ENCODE results near the gene TRHDE. TPM values are rescaled to one million over a fixed set of nuclear protein-coding genes. Genes with fewer than 3 reads are reported as not detected.

The TRHDE gene
- total RNA-seq, 6 experiments from 2014 or later, result 65.7 to 106 (median 93.3) TPM

DNA sequence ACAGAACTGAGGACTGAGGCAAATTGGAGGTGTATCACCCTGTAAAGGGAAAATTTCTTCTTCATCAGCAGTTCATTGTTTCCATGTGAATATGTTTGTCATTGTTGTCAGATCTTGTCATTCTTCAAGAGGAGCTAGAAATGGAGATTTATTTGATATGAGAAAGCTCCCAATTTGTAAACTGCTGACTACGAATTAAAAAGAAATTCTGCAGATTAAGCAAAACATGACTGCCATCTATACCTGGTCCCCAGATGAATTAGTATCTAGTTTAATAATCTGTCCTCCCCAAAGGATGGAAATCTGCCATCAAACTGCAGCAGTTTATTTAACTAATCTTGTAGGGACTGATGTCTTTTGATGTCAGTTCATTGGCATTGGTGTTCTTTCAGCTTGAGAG lies 162.8 kb downstream of the TRHDE start:
- peaks cover 8% of the 10 kb centered on the region for H3K9me3 Mint-ChIP-seq
- TF ChIP-seq, protein P1, sequence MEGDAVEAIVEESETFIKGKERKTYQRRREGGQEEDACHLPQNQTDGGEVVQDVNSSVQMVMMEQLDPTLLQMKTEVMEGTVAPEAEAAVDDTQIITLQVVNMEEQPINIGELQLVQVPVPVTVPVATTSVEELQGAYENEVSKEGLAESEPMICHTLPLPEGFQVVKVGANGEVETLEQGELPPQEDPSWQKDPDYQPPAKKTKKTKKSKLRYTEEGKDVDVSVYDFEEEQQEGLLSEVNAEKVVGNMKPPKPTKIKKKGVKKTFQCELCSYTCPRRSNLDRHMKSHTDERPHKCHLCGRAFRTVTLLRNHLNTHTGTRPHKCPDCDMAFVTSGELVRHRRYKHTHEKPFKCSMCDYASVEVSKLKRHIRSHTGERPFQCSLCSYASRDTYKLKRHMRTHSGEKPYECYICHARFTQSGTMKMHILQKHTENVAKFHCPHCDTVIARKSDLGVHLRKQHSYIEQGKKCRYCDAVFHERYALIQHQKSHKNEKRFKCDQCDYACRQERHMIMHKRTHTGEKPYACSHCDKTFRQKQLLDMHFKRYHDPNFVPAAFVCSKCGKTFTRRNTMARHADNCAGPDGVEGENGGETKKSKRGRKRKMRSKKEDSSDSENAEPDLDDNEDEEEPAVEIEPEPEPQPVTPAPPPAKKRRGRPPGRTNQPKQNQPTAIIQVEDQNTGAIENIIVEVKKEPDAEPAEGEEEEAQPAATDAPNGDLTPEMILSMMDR (IDR thresholded peaks at IDR 0.05), result no peak
- no peaks in the 10 kb centered on the region; the same call in 1 of the 2 replicates for H3K27me3 Mint-ChIP-seq (ENCODE audit: insufficient read depth)
- H3K4me3 Mint-ChIP-seq, result no peak overlapping the region
- no peak for DNase-seq
- peaks cover 18% of the 10 kb centered on the region for H3K36me3 Mint-ChIP-seq (ENCODE audit: low read depth)
- H3K27ac Mint-ChIP-seq, result no peak overlapping the region
- no peaks in the 10 kb centered on the region for H3K4me1 Mint-ChIP-seq (ENCODE audit: low read depth)

DNA sequence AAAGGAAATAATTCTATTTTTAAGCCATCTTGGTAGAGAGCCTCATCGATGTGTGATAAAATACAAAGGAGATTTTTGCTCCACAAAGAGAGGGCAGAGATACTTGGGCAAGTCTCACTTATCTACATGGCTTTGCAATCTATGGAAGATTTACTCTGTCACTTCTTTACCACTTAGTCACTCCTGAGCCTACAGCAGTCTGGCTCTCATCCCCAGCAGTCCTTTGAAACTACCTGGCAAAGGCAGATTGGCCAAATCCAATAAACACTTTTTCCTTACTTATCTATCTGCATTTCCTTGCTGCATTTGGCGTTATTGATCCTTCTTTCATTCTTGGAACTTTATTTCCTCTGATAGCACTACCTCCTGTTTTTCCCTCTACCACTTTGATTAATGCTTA lies 170.0 kb downstream of the TRHDE start:
- Mint-ChIP-seq H3K4me3 (no peak overlapping the region), H3K4me1 (ENCODE audit: low read depth) (peaks cover 29% of the 10 kb centered on the region), H3K27me3 (ENCODE audit: insufficient read depth) (no peaks in the 10 kb centered on the region), H3K9me3 (peaks cover 8% of the 10 kb centered on the region), H3K36me3 (ENCODE audit: low read depth) (peaks cover 40% of the 10 kb centered on the region), H3K27ac (no peak overlapping the region)
- TF ChIP-seq, protein P1 (IDR thresholded peaks at IDR 0.05), result no peak
- no peak for DNase-seq

DNA sequence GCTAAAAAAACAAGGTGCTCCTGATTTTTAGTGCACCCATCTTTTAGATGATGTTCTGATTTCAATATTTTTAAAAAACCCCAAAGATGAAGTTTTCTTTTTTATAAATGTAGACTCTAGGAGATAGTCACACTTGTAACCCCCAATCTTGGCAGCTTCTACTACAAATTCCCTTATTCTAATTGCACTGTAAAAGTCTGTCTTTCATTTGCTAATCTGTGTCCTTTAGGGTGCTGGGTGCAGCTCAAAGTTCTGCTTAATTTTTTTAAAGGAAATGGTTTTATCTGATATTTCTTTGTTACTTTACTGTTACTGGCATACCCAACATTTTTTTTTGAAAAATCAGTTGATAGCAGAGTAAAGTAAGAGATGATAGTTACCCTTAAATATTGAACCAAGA lies 172.0 kb downstream of the TRHDE start:
- TF ChIP-seq, protein P1 (IDR thresholded peaks at IDR 0.05), result no peak
- Mint-ChIP-seq H3K36me3 (ENCODE audit: low read depth) (peaks cover 30% of the 10 kb centered on the region), H3K27me3 (ENCODE audit: insufficient read depth) (no peaks in the 10 kb centered on the region), H3K4me1 (ENCODE audit: low read depth) (peaks cover 29% of the 10 kb centered on the region), H3K9me3 (peaks cover 4% of the 10 kb centered on the region; the same call in 1 of the 2 replicates), H3K27ac (no peak overlapping the region), H3K4me3 (no peak overlapping the region)
- no peak for DNase-seq

DNA sequence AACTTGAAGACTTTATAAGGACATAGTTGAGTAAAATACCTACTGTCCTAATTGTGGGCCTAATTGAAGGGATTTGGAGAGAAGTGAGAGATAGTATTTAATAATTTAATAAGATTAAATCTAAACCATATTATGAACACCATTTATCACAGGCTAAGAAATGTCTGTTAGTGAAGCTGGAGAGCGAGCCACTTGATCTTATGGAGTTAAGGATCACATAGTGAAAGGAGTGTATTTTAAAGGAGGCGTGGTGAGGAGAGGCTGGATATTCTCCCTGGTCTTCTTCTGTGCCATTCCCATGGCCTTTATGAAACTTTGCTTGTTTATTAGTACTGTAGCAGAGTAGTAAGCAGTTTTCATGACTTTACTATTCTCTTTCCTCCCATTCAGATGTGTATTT lies 172.4 kb downstream of the TRHDE start:
- Mint-ChIP-seq H3K4me1 (ENCODE audit: low read depth) (peaks cover 29% of the 10 kb centered on the region), H3K4me3 (no peak overlapping the region), H3K27me3 (ENCODE audit: insufficient read depth) (no peaks in the 10 kb centered on the region), H3K27ac (no peak overlapping the region), H3K36me3 (ENCODE audit: low read depth) (peaks cover 26% of the 10 kb centered on the region), H3K9me3 (peaks cover under 1% of the 10 kb centered on the region; the same call in 1 of the 2 replicates)
- no peak for DNase-seq
- TF ChIP-seq, protein P1 (IDR thresholded peaks at IDR 0.05), result no peak

DNA sequence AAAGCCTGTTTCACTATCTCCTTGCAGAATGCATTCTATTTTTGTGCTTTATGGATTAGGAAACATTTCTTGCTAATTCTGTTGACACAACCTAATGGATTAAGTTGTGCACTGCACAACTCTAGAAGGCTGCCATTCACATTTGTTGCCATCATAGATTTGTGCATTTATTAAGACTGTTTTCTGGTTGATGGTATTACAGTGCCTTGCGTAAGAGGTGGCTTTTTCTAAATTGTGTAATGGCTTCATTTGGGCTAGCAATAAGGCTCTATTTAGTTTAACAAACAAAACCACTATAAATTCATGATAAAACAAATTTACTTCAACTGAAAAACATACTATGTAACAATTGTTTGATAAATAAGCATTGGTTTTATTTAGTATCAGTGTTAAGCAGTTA lies 175.9 kb downstream of the TRHDE start:
- Mint-ChIP-seq H3K4me1 (ENCODE audit: low read depth) (peaks cover 12% of the 10 kb centered on the region), H3K36me3 (ENCODE audit: low read depth) (peaks cover 28% of the 10 kb centered on the region), H3K9me3 (peaks cover 6% of the 10 kb centered on the region), H3K27me3 (ENCODE audit: insufficient read depth) (no peaks in the 10 kb centered on the region), H3K27ac (no peak overlapping the region), H3K4me3 (no peak overlapping the region)
- TF ChIP-seq, protein P1 (IDR thresholded peaks at IDR 0.05), result no peak
- no peak for DNase-seq

DNA sequence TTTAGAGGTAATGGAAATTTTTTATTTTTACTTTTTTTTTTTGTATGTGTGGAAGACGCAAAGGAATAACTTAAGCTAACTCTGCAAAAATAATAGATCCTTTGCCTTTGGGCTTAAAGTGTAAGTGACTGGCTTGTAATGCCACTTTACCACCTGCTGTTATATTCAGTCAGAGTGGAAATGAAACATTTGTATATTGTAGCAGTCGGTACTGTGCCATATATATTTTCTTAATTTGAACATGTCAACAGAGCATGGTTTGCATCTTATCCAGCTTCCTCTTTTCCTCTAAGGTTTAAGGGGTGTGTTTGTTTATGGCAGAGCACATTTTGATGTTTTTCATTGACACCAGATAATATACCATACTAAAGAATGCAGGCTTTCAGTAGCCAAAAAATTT lies 176.6 kb downstream of the TRHDE start:
- H3K4me3 Mint-ChIP-seq, result no peak overlapping the region
- H3K36me3 Mint-ChIP-seq (ENCODE audit: low read depth), result peaks cover 35% of the 10 kb centered on the region
- no peaks in the 10 kb centered on the region for H3K27me3 Mint-ChIP-seq (ENCODE audit: insufficient read depth)
- DNase-seq, result no peak
- H3K4me1 Mint-ChIP-seq (ENCODE audit: low read depth), result 0 out of 2 replicates have a peak, but pooled peaks cover 6% of the 10 kb centered on the region
- H3K27ac Mint-ChIP-seq, result no peak overlapping the region
- TF ChIP-seq, protein P1 (IDR thresholded peaks at IDR 0.05), result no peak
- H3K9me3 Mint-ChIP-seq, result peaks cover 13% of the 10 kb centered on the region
